GM19328 (cell line): ENCODE data around the gene MID1IP1.
A peak's percentile ranks its signal among the peaks of the same experiment; 100 is the strongest.

Experiments used
- ATAC-seq: cut with Tn5 transposase; IDR thresholded peaks from one replicate; pipeline ENCODE4 v1.9.1; 2021; ENCODE audit warnings: mild to moderate bottlenecking, moderate library complexity; ENCODE audit not compliant: unreplicated experiment

The MID1IP1 gene

GRCh38 chrX:38800981-38801845 lies at the start of gene MID1IP1:
MID1IP1 (plus strand) TSS chrX:38801459; CDS start chrX:38804947, 3,488 bp downstream.
- ATAC-seq, result no peak

- no peak for ATAC-seq
Measured at GRCh38 chrX:38754102-38754790, 47.0 kb upstream of the MID1IP1 start.

GRCh38 chrX:38754818-38755718 lies 46.2 kb upstream of the MID1IP1 start:
- ATAC-seq, result no peak

GRCh38 chrX:38760883-38761282 lies 40.4 kb upstream of the MID1IP1 start:
- no peak for ATAC-seq

- no peak for ATAC-seq
Measured at GRCh38 chrX:38768079-38768478, 33.2 kb upstream of the MID1IP1 start.

GRCh38 chrX:38770152-38770551 lies 31.1 kb upstream of the MID1IP1 start:
- ATAC-seq, result no peak

- ATAC-seq, result no peak
Measured at GRCh38 chrX:38774249-38774648, 27.0 kb upstream of the MID1IP1 start.

- no peak for ATAC-seq
Measured at GRCh38 chrX:38796946-38797345, 4.3 kb upstream of the MID1IP1 start.

- ATAC-seq, result no peak
Measured at GRCh38 chrX:38798956-38799355, 2.3 kb upstream of the MID1IP1 start.

GRCh38 chrX:38799995-38800580 lies 1.2 kb upstream of the MID1IP1 start:
- ATAC-seq, result no peak

- no peak for ATAC-seq
Measured at GRCh38 chrX:38803243-38803587, 2.0 kb downstream of the MID1IP1 start.

- ATAC-seq, result peak; percentile 65
Measured at GRCh38 chrX:38803588-38804431, 2.6 kb downstream of the MID1IP1 start.

GRCh38 chrX:38804432-38804681 lies 3.1 kb downstream of the MID1IP1 start:
- no peak for ATAC-seq

- no peak for ATAC-seq
Measured at GRCh38 chrX:38804682-38805431, 3.6 kb downstream of the MID1IP1 start.

GRCh38 chrX:38805432-38806389 lies 4.5 kb downstream of the MID1IP1 start:
- no peak for ATAC-seq

GRCh38 chrX:38806875-38807621 lies 5.8 kb downstream of the MID1IP1 start:
- ATAC-seq, result no peak

- ATAC-seq, result no peak
Measured at GRCh38 chrX:38807873-38808272, 6.6 kb downstream of the MID1IP1 start.
